Tibial nerve (tissue), 4 donors: ENCODE data around the gene IL31RA. TPM values are rescaled to one million over a fixed set of nuclear protein-coding genes. Genes with fewer than 3 reads are reported as not detected.

Experiments
- DNase-seq, 2 donors: peaks; one replicate each; pipeline ENCODE4 v3.0.0-alpha.2; 2019; ENCODE audit warnings: low spot score in 2 of 2
- H3K27ac ChIP-seq, 4 donors: fragments of 200-600 bp; sonication (generic) in 3 of 4; one replicate each; pipeline ENCODE4 v1.5.1; 2017 to 2019; ENCODE audit warnings: mild to moderate bottlenecking in 1 of 4
- H3K27me3 ChIP-seq, 2 donors: fragments of 200-600 bp; sonication (generic) in 1 of 2; one replicate each; pipeline versions ENCODE4 v1.5.1 to v1.6.0; 2017 to 2019
- H3K36me3 ChIP-seq, 3 donors: fragments of 200-600 bp; sonication (generic); one replicate each; pipeline ENCODE4 v1.5.1; 2018 to 2019
- H3K4me1 ChIP-seq, 4 donors: fragments of 200-600 bp; sonication (generic) in 3 of 4; one replicate each; pipeline ENCODE4 v1.5.1; 2017 to 2019
- H3K4me3 ChIP-seq, 4 donors: fragments of 200-600 bp; sonication (generic) in 3 of 4; one replicate each; pipeline ENCODE4 v1.5.1; 2017 to 2019; ENCODE audit warnings: mild to moderate bottlenecking in 1 of 4, moderate library complexity in 1 of 4
- H3K9me3 ChIP-seq, 4 donors: fragments of 200-600 bp; sonication (generic) in 3 of 4; one replicate each; pipeline ENCODE4 v1.5.1; 2017 to 2019
- EP300 ChIP-seq, 2 donors: sonication (generic); formaldehyde crosslinking; IDR thresholded peaks; one replicate each; pipeline ENCODE4 v1.6.1; 2017; ENCODE audit warnings: antibody characterized with exemption in 2 of 2, mild to moderate bottlenecking in 1 of 2
- POLR2A ChIP-seq, 2 donors: fragments of 450-650 bp; IDR thresholded peaks; one replicate each; pipeline ENCODE4 v1.6.1; 2017; ENCODE audit warnings: antibody characterized with exemption in 2 of 2, mild to moderate bottlenecking in 2 of 2, moderate library complexity in 2 of 2
- WGBS, 2 donors: methylation state at CpG; one replicate each; pipeline ENCODE4 v1.1.5; 2018; 5-methylcytosine and 5-hydroxymethylcytosine counted together
- total RNA-seq, 4 donors: library from RNA; depleted of rRNA; stranded (reverse); fragments of >200 nt; gene quantifications; one replicate each; pipeline ENCODE4 v1.1.0, GENCODE V29; 2016
- TF ChIP-seq, protein P1 (sequence below), 5 experiments: fragments of 200-600 bp in 3 of 5; fragments of 450-650 bp in 2 of 5; sonication (generic) in 3 of 5; IDR thresholded peaks; one replicate each; pipeline ENCODE4 v1.5.1; 2016 to 2019; ENCODE audit warnings: antibody characterized with exemption in 5 of 5, mild to moderate bottlenecking in 3 of 5, moderate library complexity in 2 of 5

Gene IL31RA
- total RNA-seq, 4 donors from 2014 or later: 0.60 TPM; not detected in 3

DNA sequence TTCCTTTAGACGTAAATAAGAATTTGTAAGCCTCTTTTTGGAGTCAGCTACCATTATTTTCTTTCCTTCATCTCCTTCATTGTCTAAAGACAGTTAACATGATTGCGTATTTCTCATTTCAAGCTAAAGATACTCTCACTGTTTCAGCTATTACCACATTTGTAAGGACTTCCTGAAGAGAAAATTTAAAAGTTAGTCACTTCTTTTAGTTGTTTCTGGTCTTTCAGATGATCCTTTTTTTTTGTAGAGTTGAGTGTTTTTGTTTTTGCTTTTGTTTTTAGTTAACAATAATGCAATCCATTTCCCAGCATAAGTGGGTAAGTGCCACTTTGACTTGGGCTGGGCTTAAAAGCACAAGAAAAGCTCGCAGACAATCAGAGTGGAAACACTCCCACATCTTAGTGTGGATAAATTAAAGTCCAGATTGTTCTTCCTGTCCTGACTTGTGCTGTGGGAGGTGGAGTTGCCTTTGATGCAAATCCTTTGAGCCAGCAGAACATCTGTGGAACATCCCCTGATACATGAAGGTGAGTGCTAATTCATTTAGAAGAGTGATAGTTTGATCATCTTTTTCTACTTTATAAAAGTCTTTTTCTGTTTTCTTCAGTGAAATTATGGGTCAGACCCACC, 2.0 kb downstream of the IL31RA start:
- Histone ChIP-seq H3K27me3 (no peaks in the 10 kb centered on the region), H3K27ac (no peak overlapping the region), H3K36me3 (no peaks in the 10 kb centered on the region), H3K4me3 (no peak overlapping the region), H3K9me3 (no peaks in the 10 kb centered on the region), H3K4me1 (peaks cover 0 to 10% (median 2%) of the 10 kb centered on the region in 4 donors)
- no peak for DNase-seq
- TF ChIP-seq, protein P1, sequence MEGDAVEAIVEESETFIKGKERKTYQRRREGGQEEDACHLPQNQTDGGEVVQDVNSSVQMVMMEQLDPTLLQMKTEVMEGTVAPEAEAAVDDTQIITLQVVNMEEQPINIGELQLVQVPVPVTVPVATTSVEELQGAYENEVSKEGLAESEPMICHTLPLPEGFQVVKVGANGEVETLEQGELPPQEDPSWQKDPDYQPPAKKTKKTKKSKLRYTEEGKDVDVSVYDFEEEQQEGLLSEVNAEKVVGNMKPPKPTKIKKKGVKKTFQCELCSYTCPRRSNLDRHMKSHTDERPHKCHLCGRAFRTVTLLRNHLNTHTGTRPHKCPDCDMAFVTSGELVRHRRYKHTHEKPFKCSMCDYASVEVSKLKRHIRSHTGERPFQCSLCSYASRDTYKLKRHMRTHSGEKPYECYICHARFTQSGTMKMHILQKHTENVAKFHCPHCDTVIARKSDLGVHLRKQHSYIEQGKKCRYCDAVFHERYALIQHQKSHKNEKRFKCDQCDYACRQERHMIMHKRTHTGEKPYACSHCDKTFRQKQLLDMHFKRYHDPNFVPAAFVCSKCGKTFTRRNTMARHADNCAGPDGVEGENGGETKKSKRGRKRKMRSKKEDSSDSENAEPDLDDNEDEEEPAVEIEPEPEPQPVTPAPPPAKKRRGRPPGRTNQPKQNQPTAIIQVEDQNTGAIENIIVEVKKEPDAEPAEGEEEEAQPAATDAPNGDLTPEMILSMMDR (IDR thresholded peaks at IDR 0.05): no peak
- TF ChIP-seq EP300 (IDR thresholded peaks at IDR 0.05) (no peak), POLR2A (IDR thresholded peaks at IDR 0.05) (no peak)
- WGBS, 2 donors: 66 to 81% methylated on average over 3 of the region's 3 CpGs

DNA sequence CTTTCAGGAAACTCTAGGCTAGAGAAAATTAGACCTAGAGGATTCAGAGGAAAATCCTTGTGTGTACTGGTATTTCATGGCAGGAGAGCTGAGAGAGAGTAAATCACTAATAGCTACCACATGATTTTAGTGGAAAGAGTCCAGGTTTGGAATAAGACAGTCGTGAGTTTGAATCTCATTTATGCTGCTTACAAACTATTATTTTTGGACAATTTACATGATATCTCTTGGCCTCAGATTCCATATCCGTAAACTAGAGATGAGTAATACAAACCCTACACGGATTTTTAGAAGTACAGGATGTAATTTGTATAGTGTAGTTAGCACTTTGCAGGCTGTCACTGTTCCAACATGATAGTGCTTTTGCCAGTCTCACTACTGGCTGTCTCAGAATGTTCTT, 2.7 kb downstream of the IL31RA start:
- TF ChIP-seq POLR2A (IDR thresholded peaks at IDR 0.05): no peak
- TF ChIP-seq, protein P1 (IDR thresholded peaks at IDR 0.05): no peak
- no peak for TF ChIP-seq EP300 (IDR thresholded peaks at IDR 0.05)
- no peak overlapping the region for H3K27ac ChIP-seq
- no peaks in the 10 kb centered on the region for H3K27me3 ChIP-seq
- no peaks in the 10 kb centered on the region for H3K9me3 ChIP-seq
- peaks cover 0 to 10% (median 2%) of the 10 kb centered on the region in 4 donors for H3K4me1 ChIP-seq
- WGBS, 2 donors: 40 to 44% methylated on average over 3 of the region's 3 CpGs
- no peaks in the 10 kb centered on the region for H3K36me3 ChIP-seq
- no peak for DNase-seq
- H3K4me3 ChIP-seq: no peak overlapping the region

DNA sequence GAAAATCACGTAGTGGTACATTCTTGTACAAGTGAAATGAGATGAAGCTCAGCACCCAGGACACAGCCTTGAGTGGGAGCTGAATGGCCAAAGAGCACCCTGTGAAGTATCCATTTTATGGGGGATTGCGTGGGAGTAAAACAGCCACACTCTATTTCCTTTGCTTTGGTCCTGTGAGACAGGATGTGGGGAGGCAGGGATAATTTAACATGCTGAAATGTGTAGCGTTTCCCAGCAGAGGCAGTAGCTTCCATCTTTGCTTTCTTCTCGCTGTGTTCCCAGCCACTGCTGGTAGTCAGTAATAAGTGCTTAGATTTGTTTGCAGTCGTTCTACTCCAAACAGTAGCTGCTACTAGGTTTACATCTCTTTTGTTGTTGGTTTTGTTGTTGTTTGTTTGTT, 4.4 kb downstream of the IL31RA start:
- Histone ChIP-seq H3K4me3 (no peak overlapping the region), H3K27me3 (no peaks in the 10 kb centered on the region), H3K36me3 (no peaks in the 10 kb centered on the region), H3K27ac (no peak overlapping the region), H3K4me1 (peaks cover 0 to 10% (median 2%) of the 10 kb centered on the region in 4 donors), H3K9me3 (no peaks in the 10 kb centered on the region)
- TF ChIP-seq POLR2A (IDR thresholded peaks at IDR 0.05) (no peak), EP300 (IDR thresholded peaks at IDR 0.05) (no peak)
- TF ChIP-seq, protein P1 (IDR thresholded peaks at IDR 0.05): no peak
- WGBS, 2 donors: 51 to 59% methylated on average over 5 of the region's 5 CpGs
- DNase-seq: no peak

DNA sequence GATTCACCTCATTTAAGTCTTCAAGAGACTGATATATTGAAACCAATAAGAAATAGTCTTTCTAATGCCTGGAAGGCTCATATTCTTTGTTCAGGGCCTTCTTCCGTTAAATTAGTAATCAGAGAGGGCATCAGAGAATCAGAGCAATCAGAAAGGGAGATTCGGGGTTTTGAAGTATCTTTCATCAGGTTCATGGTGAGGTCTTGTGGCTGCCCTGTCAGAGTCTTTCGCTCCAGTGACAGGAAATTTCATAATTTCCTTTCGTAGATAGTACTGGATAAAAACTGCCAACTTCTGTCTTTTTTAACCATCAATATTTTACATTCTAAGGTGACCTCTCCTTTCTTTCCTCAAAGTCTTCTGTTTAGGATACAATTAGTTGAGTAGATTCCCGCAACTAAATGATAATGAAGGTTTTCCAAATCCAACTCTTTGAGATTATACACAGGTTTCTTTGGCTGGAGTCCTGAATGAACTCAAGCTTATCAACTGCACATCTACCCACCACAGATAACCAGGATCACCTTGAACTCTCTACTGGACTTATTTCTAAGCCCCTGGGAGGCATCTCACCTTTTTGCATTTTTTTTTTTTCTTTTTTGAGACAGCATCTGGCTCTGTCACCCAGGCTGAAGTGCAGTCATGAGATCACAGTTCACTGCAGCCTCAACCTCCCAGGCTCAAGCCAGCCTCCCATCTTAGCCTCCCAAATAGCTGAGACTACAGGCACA, 5.5 kb downstream of the IL31RA start:
- Histone ChIP-seq H3K9me3 (no peaks in the 10 kb centered on the region), H3K27me3 (no peaks in the 10 kb centered on the region), H3K4me1 (peaks cover 0 to 10% (median 2%) of the 10 kb centered on the region in 4 donors), H3K36me3 (no peaks in the 10 kb centered on the region), H3K4me3 (no peak overlapping the region), H3K27ac (no peak overlapping the region)
- 81 to 87% methylated on average over 5 of the region's 5 CpGs for whole genome bisulfite sequencing, 2 donors
- DNase-seq: no peak
- TF ChIP-seq EP300 (IDR thresholded peaks at IDR 0.05) (no peak), POLR2A (IDR thresholded peaks at IDR 0.05) (no peak)
- TF ChIP-seq, protein P1 (IDR thresholded peaks at IDR 0.05): no peak

DNA sequence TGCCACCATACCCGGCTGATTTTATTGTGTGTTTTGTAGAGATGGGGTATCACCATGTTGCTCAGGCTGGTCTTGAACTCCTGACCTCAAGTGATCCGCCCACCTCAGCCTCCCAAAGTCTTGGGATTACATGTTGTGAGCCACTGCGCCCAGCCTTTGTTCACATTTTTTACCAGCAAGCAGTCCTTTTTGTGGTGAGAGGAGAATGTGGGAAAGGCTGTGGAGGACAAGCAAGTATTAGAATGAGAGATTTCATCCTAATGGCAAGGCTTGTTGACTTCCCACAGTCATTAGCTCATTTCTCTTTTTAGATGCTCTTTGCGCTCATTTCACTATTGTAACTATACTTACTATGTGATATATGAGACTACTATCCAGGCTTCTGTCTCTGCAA, 6.1 kb downstream of the IL31RA start:
- Histone ChIP-seq H3K4me1 (peaks cover 0 to 10% (median 2%) of the 10 kb centered on the region in 4 donors), H3K27ac (no peak overlapping the region), H3K4me3 (no peak overlapping the region), H3K36me3 (no peaks in the 10 kb centered on the region), H3K9me3 (no peaks in the 10 kb centered on the region), H3K27me3 (no peaks in the 10 kb centered on the region)
- no peak for DNase-seq
- 81 to 87% methylated on average over 4 of the region's 4 CpGs for WGBS, 2 donors
- TF ChIP-seq, protein P1 (IDR thresholded peaks at IDR 0.05): no peak
